ENCODE data around the gene FOXJ3.

DNA sequence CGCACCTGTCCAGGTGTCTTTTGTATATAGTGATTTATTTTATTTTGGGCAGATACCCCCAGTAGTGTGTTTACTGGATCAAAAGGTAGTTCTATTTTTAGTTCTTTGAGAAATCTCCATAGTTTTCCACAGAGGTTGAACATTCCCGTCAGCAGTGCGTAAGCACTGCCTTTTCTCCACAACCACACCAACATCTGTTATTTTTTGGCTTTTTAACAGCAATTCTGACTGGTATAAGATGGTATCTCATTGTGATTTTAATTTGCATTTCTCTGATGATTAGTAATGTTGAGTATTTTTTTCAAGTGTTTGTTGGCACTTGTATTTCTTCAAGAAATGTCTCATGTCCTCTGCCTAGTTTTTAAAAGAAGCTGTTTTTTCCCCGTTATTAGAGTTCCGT is 39.2 kb downstream of the FOXJ3 start:
- TF ChIP-seq POLR2AphosphoS5 (IDR thresholded peaks at IDR 0.05; ENCODE audit: insufficient read depth in 1 of 2, low read depth in 1 of 2) (no peak), CTCF (IDR thresholded peaks at IDR 0.05) (no peak), POLR2A (IDR thresholded peaks at IDR 0.05) (no peak)

All from vagina (tissue), 2 donors.